GM19025 (cell line): ENCODE measurements around the gene TMPRSS13.
"Not testable (repeated sequence)": the region's sequence is repeated elsewhere in the genome, so short reads cannot be mapped to it uniquely, and the experiment has no call there.

Experiments used
- ATAC-seq: cut with Tn5 transposase; IDR thresholded peaks from one replicate; pipeline ENCODE4 v1.9.1; 2021; ENCODE audit warnings: mild to moderate bottlenecking, low read depth, moderate library complexity; ENCODE audit not compliant: unreplicated experiment

Gene TMPRSS13

GRCh38 chr11:117875382-117876058 lies 53.7 kb downstream of the TMPRSS13 start:
- ATAC-seq, result no peak

GRCh38 chr11:117874910-117875381 lies 54.3 kb downstream of the TMPRSS13 start:
- no peak for ATAC-seq

- no peak for ATAC-seq
Observed at GRCh38 chr11:117874253-117874909, 54.8 kb downstream of the TMPRSS13 start.

- ATAC-seq, result no peak
Observed at GRCh38 chr11:117873828-117874125, 55.4 kb downstream of the TMPRSS13 start.

GRCh38 chr11:117872975-117873827 lies 56.0 kb downstream of the TMPRSS13 start:
- ATAC-seq, result no peak

GRCh38 chr11:117872420-117872961 lies 56.7 kb downstream of the TMPRSS13 start:
- ATAC-seq, result no peak

GRCh38 chr11:117871784-117872183 lies 57.4 kb downstream of the TMPRSS13 start:
- ATAC-seq, result no peak

GRCh38 chr11:117871160-117871559 lies 58.0 kb downstream of the TMPRSS13 start:
- ATAC-seq, result no peak

GRCh38 chr11:117870103-117870952 lies 58.9 kb downstream of the TMPRSS13 start:
- ATAC-seq, result no peak

- no peak for ATAC-seq
Observed at GRCh38 chr11:117869604-117870003, 59.6 kb downstream of the TMPRSS13 start.

- no peak for ATAC-seq
Observed at GRCh38 chr11:117868815-117869561, 60.2 kb downstream of the TMPRSS13 start.

- ATAC-seq, result no peak
Observed at GRCh38 chr11:117868088-117868487, 61.1 kb downstream of the TMPRSS13 start.

GRCh38 chr11:117866526-117866925 lies 62.7 kb downstream of the TMPRSS13 start:
- no peak for ATAC-seq

- ATAC-seq, result not testable (repeated sequence)
Observed at GRCh38 chr11:117865546-117865945, 63.7 kb downstream of the TMPRSS13 start.

GRCh38 chr11:117863383-117863782 lies 65.8 kb downstream of the TMPRSS13 start:
- ATAC-seq, result no peak

GRCh38 chr11:117862753-117863152 lies 66.4 kb downstream of the TMPRSS13 start:
- ATAC-seq, result no peak

GRCh38 chr11:117862019-117862725 lies 67.0 kb downstream of the TMPRSS13 start:
- no peak for ATAC-seq

GRCh38 chr11:117861151-117862018 lies 67.8 kb downstream of the TMPRSS13 start:
- no peak for ATAC-seq
